GM18519 (cell line): ENCODE measurements around the gene SH3RF3.
"Not testable (repeated sequence)": the region's sequence is repeated elsewhere in the genome, so short reads cannot be mapped to it uniquely, and the experiment has no call there.

ENCODE experiments used
- ATAC-seq: cut with Tn5 transposase; IDR thresholded peaks from one replicate; pipeline ENCODE4 v1.9.1; 2021; ENCODE audit warnings: mild to moderate bottlenecking, moderate library complexity; ENCODE audit not compliant: unreplicated experiment, low FRiP score

The SH3RF3 gene

DNA sequence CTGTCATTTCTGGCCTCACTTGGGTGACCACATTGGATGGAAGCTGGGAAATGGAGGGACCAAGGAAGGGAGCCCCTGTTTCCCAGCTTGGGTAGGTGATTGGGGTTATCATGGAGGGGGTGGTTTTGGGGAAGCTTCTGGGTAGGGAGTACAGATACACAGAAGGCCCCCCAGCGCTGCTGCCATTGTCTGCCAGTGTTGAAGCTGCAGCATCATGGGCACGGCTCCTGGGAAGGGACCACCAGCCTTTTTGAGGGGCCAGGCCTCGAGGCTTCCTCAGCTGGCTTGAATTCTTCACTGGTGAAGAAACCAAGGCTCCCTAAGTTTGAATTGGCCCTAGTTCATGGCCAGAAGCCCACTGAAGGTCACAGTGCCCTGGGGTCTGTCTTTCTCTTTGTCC, 25.2 kb downstream of the SH3RF3 start:
- ATAC-seq = no peak

DNA sequence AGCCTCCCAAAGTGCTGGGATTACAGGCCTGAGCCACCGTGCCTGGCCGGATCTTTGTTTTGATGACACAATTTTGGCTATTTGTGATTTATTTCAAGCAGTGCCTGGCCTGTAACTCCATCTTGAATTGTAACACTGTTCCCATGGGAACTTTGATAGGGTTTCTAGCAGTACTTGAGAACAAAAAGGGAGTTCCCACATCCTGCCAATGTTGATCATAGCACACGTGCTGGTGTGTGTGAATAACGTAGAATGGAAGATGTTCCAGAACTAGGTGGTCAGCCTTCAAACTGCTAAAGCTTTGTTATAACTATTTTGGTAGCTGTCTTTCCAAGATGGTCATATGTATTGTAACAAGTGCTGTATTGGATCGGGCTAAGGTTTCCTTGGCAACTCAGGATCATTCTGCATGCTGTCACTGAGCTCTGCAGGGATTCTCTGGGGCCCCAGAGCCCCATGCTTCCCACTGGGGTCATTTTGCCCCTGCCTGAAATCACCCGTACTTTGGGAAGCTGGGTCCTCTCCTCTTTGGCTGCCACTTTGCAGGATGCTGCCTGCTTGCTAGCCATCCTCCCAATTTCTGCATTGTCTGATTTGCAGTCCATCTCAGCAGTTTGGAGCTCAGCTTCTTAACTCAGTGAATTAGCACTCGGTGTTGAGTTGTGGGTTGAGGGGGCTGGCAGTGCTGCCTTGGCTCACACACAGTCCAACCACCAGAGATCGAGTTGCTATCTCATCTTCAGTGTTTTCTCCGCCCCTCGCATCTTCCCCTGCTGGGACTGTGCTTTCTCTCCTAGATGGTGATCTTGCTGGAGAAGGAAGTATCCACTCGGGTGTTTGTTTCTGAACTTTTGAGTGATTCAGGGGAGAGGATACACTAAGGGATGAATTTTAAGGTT, 26.8 kb downstream of the SH3RF3 start:
- ATAC-seq = no peak

DNA sequence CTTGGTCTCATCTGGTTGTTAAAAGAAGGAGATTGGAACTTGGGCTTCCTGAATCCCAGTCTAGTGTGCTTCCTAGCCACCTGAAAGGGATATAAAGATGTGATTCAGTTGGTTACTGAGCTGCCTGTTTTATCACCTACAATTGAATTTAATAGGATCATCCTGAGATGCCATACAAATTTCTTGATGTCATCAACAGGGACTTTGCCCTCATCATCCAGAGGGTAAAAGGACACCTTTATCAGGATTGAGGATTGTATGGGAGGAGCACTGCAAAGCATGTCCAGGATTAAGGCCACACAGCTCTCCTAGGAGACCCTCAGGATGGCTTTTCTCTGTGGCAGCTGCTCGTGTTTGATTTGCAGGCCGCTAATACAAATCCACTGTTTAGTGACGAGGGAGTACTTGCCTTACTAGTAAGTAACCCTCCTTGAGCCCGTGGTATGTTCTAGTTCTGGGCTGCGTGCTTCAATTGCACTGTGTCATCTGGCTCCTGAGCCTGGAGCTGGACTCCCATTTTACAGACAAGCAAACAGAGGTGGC, 28.6 kb downstream of the SH3RF3 start:
- no peak for ATAC-seq

DNA sequence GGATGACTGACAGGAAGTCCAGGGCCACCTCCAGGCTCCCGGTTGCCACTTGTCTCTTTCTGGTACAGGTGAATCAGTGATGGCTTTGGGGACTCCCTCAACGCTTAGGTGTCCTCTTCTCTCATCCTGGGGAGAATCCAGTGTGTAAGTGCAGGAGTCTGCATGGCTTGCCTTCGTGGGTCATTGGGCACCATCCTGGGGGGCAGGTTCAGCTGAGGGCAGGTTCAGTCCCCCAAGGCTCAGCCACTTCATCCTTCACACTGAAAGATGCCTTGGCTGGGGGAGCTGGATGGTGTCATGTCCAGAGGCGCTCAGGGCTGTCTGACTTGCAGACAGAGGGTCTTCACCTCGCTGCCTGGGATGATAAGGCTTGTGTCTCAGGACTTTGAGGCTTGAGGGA, 29.2 kb downstream of the SH3RF3 start:
- ATAC-seq = no peak

DNA sequence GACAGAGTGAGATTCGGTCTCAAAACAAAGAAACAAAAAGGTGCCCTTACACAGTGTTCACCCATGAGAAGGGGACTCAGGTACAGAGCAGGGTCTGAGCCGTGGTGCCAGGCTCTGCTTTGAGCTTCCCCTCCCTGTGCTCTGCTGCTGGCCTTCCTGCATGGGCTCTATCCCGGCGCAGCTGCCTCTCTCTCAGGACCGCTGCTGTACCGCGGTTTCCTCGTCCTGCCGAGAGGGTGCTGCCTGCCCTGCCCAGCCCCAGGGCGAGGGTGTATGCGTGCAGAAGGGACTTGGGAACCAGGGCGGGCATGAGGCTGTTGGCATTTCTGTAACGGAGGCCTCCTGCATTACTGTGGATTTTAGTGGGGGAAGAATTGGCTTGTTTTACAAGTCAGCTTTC, 30.1 kb downstream of the SH3RF3 start:
- no peak for ATAC-seq

DNA sequence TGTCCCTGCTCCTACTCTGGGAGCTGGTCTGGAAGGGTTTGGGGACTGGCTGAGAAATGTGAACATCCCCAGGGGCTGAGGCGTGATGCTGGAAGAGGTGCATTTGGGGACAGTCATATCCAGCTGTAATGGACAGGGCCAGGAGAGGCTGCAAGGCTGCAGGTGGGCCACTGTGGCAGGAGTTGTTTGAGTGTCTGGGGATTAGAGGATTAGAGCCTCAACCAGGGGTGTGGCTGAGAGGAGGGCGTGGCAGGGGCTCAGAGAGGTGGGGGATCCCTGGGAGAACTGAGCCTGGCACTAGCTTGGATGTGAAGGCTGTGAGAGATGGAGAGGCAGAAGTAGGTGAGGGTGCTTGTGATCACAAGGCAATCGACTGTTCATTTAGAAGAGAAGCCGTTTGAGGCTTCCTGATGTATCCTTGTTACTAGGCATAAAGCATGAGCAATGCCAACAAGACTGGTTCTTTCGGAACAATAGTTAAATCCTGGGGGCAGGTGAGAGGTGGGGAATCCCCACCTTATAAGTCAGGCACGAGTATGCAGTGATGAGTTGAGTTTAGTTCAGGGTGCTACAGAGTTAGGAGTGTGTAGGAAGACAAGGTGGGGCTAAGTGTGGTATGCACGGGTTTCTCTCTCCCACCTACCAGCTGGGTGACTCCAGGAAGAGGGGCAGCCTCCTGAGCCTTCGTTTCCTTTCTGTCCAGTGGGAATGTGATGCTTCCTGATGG, 31.9 kb downstream of the SH3RF3 start:
- ATAC-seq = no peak

DNA sequence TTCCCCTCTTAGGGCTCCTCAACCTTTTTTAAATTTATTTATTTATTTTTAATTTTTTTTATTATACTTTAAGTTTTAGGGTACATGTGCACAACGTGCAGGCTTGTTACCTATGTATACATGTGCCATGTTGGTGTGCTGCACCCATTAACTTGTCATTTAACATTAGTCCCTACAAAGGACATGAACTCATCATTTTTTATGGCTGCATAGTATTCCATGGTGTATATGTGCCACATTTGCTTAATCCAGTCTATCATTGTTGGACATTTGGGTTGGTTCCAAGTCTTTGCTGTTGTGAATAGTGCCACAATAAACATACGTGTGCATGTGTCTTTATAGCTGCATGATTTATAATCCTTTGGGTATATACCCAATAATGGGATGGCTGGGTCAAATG, 33.4 kb downstream of the SH3RF3 start:
- ATAC-seq = not testable (repeated sequence)

DNA sequence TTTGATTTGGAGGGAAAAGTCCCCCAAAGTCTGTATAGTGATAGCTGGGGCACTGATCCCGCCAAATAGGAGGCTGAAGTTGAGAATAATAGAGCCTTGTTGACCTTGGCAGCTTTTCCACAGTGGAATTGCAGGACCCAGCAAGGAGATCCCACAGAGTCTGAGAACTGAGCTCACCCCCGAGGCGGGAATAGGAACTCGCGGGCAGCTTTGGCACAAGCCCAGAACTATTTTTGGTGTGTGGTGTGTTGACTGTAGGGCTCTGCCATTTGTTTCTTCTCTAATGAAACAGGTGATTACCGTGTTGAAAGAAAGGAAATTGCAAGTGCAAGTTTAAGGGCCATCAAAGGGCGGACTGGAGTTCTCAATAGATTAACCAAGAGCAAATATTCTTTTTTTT, 34.0 kb downstream of the SH3RF3 start:
- ATAC-seq = no peak

DNA sequence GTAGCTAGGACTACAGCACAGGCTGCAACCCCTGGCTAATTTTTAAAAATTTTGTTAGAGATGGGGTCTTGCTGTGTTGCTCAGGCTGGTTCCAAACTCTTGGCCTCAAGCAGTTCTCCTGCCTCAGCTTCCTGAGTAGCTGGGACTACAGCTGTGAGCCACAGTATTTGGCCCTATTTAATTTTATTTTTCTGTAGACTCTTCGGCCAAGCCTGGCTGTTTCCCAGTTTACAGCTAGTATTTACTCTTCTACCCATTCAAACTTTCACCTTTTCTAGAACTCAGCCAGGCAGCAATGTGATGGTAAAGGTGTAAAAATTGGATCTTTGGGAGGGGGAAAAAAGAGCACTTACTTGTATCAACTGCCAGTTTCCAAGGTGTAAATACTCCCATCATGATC, 35.3 kb downstream of the SH3RF3 start:
- ATAC-seq = no peak

DNA sequence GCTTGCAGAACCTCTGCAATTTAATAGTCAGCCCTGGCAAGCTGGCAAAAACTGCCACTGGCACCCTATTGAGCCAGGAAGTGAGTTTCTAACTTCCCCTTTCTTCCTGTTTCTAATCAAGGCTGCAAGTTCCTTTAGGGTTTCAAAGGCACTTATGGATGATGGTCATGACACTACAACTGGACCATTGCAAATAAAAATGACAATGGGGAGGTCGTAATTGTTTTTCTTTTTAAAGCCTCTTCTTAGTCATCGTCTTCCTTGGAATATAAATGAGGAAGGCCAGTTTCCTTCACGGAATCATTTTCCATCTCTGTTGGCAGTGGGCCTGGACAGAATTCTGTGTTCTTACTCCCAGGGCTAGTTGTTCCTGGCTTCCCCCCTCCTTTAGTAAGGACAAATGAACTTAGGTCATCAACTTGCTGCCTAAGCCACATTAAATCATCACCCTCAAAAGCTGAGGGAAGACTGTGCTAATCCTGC, 35.8 kb downstream of the SH3RF3 start:
- no peak for ATAC-seq

DNA sequence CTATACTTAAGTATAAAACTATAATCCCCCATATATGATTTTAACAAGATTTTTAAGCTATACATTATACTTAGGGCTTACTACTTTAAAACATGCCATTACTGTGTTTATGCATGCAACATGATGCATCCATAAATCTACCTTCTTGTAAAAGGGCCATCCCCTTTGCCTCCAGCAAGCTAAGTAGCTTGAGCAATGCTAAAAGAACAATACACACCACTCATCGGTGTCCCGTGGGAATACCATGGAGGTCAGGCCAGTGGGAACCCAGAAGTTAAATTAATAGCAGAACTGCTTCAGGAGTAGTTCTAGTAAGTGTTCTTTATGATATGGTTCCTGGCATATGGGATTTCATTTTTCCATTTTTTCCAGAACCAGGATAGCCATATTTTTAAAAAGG, 37.8 kb downstream of the SH3RF3 start:
- ATAC-seq = no peak

DNA sequence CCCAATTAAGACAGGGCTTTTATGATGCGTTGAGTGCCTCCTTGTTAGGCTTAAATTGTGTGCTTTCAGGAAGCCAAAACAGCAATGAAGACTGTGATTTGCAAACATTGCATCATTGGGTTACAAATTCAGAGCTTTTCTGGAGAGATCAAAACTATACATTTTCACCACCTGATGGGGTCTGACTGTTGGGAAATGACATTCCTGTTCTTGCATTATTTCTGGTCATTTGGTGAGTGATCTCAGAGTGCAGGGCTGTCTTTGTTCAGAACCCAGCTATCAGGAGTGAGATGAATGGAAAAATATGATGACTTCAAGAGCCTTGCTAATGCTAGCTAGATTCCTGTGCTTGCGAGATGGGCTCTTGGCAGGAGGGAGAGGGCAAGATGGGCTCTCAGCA, 39.1 kb downstream of the SH3RF3 start:
- ATAC-seq = no peak

DNA sequence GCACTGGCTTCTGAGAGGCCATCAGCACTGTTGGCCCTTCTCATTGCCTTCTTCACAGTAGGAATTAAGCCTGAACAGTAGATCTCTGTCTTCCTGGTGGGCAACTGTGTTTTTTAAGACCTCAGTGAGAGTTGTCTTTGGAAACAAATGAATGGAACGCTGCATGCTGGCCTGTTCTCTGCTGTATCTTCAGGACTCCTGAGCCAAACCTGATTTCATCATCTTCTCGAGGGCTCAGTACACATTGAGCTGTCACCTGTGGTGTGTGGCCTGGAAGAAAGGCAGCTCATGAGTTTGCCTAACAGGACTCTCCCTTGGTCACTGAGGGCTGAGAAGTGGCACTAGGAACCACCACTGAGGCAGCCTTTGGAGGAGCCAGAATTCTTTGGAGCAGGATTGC, 39.7 kb downstream of the SH3RF3 start:
- ATAC-seq = no peak

DNA sequence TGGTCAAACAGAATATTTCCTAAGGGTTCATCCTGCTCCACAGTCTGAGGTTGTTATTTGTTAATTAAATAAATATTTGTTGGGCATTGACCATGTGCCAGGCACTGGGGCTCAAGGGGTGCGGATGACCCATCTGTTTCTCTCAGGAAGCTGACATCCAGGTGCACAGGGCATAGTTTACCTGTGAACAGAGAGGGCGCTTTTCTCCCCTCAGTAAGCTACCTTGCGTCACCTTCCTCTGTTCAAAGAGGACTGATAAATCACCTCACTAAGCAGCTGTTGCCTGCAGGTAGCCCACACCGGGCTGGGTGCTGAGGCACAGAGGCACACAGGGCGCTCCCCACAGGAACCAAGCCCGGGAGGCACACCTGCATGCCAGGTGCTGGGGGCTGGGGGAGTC, 41.6 kb downstream of the SH3RF3 start:
- ATAC-seq = no peak

DNA sequence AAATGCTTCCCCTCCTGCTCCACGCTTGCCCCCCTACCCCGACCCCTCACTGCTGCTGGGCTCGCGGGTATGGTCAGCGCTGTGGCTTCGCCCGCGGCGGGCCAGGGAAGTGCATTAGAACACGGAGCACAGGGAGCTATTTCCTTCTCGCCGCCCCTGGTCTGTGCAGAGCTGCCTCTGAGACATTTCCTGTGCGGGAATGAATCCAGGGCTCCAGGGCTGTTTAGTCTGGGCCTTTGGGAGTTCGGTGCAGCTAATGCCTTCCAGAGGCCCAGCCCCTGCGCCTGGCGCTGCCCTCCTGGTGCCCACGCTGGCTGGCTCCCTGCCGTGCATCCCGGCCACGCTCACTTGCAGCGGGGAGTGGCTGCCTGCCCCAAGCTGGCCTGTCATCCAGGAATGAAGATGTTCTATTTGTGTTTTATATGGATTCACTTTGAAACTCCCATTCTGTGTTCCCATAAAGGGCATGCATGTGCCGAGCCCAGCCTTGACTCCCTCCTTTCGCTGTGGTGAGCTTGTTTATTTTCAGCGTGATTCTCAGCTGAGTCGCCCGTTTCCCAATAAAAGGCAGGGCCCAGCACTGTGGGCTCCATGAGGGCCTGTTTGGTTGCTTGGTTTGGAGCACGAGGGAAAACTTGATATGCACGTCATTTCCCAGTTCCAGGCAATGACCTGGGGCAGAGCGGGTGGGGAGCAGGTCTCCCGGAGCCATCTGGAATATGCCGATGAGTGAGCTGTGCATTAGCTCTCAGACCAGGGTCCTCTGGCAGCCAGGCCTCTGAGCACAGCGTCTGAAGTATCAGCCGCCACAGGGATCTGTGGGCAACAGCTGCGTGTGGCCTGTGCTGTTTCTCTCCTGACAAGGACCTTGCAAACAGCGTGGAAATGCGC, 42.7 kb downstream of the SH3RF3 start:
- no peak for ATAC-seq

DNA sequence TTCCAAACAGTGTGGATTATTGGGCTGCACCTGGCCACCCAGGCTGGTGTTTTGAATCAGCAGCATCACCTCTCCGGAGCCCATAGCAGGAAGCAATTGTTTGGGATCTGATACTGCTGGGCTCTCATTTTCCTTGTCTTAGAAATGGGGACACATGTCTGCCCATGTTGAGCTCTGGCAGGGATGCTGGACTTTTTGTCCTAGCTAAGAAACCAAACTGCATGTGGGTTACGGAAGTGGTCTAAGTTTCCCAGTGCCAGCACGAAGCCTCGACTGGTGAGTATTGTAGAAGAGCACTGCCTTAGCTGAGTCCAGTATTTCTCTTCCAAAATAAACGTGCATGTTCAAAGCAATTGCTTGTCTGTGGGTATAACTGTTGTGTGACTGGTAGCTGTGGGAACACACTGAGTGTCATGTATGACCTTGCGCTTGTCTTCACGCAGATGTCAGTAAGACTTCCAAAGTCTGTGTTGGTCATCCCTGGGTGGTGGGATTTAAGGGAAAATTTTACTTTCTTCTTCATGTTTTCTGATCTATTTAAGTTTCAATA, 43.6 kb downstream of the SH3RF3 start:
- no peak for ATAC-seq

DNA sequence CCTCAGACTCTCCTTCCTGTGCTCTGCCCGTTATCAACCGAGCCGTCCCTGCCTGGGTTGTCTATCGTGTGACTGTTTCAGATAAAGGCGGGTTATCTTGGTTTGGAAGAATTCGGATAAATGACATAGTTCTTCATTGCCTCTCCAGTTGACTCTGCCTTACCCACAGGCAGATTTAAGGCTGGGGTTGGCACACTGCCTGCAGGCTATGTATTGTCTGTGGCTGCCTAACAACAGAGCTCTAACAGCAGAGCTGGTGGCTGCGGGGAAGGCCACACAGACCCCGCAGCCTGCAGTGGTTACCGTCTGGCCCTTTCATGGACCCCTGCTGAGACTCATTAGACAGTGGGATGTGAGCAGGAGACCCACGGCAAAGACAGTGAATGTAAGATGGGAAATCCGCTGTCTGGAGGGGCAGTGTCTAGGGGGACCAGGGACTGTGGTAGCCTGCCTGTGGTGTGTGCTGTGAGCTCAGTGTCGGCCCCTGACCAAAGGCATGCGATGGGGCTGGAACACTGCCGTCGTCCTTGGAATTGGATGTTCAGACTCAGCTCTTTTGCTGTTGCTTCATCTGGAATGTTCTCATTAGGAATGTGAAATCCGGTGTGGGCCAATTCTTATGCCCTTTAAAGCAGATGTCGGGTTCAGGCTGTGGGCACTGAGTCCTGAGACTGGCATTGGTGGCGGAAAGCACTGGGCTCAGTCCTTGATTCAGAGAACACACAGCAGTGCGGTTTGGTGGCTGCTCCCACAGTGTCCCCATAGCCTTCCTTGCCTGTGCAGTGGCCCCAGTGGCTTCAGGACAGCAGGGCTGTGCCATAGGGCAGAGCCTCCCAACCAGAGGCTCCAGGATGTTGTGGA, 44.5 kb downstream of the SH3RF3 start:
- no peak for ATAC-seq

DNA sequence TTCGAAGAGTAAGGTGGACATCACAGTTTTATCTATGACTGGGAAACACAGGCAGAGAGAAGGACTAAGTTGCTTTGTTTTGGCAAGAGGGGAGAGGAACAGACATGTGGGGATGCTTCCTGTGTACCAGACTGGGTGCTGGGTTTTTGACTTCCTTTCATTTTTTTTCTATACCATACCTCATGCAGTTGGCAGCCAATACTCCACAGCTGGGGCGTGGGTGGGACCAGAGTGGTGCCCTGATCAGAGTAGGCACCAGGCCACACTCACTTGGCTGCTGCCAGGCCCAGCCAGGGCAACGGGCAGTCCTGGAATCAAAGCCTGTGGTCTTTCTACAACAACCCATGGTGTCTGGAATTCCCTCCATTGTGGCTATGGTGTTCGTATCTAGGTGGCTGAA, 45.2 kb downstream of the SH3RF3 start:
- no peak for ATAC-seq

DNA sequence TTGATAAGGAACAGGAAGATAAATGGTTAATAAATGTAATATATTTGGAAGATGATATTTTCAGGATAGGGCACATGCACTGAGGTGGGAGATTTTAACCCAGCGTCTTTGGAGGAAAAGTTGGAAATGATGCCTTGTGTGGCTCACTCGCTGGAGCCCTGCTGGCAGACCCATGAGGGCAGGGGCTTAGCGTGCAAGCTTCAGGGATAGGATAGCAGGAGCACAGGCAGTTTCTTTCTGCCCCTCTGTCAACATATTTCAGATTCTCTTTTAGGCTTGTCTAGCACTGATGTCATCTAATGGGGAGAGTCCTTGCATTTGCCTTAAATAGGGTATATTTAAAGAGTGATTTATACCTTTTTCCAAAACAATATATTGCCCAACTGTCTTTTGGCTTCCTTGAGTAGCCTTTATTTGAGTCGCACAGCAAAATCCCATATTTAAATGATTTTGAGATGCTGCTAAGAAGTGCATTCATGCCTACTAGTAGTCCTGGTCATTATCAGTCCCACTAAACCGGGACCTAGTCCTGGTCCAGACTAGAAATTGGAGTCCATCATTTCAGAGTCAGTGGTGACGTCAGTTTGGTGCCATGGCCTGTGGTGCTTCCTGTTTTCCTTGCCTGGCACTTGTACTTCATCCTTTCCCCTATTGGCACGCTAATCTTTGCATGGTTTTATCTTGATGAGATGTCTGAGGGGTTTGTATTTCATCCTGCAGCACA, 45.8 kb downstream of the SH3RF3 start:
- ATAC-seq = no peak
